HEK293 (cell line): ENCODE measurements around the gene SSBP3.
A peak's percentile ranks its signal among the peaks of the same experiment; 100 is the strongest.

Experiments
- CTCF ChIA-PET: fragments of 350-600 bp; formaldehyde crosslinking; extraction: SDS; loops from one replicate; lab custom pipeline; 2021; ENCODE audit warnings: antibody characterized with exemption; lab: Yijun Ruan, JAX
- POLR2A ChIA-PET: fragments of 300-600 bp; formaldehyde crosslinking; extraction: SDS; loops from one replicate; lab custom pipeline; 2020; ENCODE audit warnings: antibody characterized with exemption, inconsistent platforms; lab: Yijun Ruan, JAX
- H3K27ac ChIP-seq: fragments of 200-500 bp; sonication (Bioruptor generic); 2 replicates; pipeline ENCODE4 v1.5.1; 2014; ENCODE audit warnings: low read depth, low read length, control low read depth, inconsistent platforms; ENCODE audit errors: extremely low read depth
- H3K36me3 ChIP-seq, 2 experiments: fragments of 200-500 bp in 1 of 2; sonication (Bioruptor generic) in 1 of 2; 1 replicate in 1 of 2; 2 replicates in 1 of 2; pipeline ENCODE4 v1.5.1; 2014 to 2017; ENCODE audit warnings: inconsistent platforms in 2 of 2, low read length in 2 of 2; ENCODE audit not compliant: control insufficient read depth in 2 of 2, insufficient read depth in 1 of 2
- H3K4me1 ChIP-seq: fragments of 200-500 bp; sonication (Bioruptor generic); 2 replicates; pipeline ENCODE4 v1.5.1; 2014; ENCODE audit warnings: mild to moderate bottlenecking, low read length, inconsistent platforms; ENCODE audit not compliant: control insufficient read depth, insufficient read depth
- H3K4me3 ChIP-seq: 2 replicates; pipeline ENCODE4 v1.5.1; 2011; ENCODE audit warnings: low read depth, mild to moderate bottlenecking, control low read depth, low read length, moderate library complexity
- H3K9me3 ChIP-seq: fragments of 200-500 bp; sonication (Bioruptor generic); 2 replicates; pipeline ENCODE4 v1.5.1; 2014; ENCODE audit warnings: low read depth, low read length, inconsistent platforms; ENCODE audit not compliant: control insufficient read depth, insufficient read depth
- BCL11A ChIP-seq: fragments of 450-650 bp; formaldehyde crosslinking; IDR thresholded peaks from 2 replicates; pipeline ENCODE4 v1.5.1; 2016; ENCODE audit warnings: low read depth, missing biosample characterization, missing genetic modification characterization
- BCL11B ChIP-seq: fragments of 450-650 bp; formaldehyde crosslinking; IDR thresholded peaks from 2 replicates; pipeline ENCODE4 v1.5.1; 2016; ENCODE audit warnings: low read depth, missing biosample characterization, missing genetic modification characterization
- GFI1B ChIP-seq: fragments of 450-650 bp; formaldehyde crosslinking; IDR thresholded peaks from 2 replicates; pipeline ENCODE4 v1.5.1; 2016; ENCODE audit warnings: missing biosample characterization, missing genetic modification characterization
- GLIS1 ChIP-seq: fragments of 450-650 bp; formaldehyde crosslinking; IDR thresholded peaks from 2 replicates; pipeline ENCODE4 v1.5.1; 2016; ENCODE audit warnings: missing biosample characterization, missing genetic modification characterization
- GLIS2 ChIP-seq: fragments of 450-650 bp; formaldehyde crosslinking; IDR thresholded peaks from 2 replicates; pipeline ENCODE4 v1.5.1; 2016; ENCODE audit warnings: missing biosample characterization, missing genetic modification characterization
- OVOL3 ChIP-seq: fragments of 450-650 bp; formaldehyde crosslinking; IDR thresholded peaks from 2 replicates; pipeline ENCODE4 v1.5.1; 2016; ENCODE audit warnings: missing biosample characterization, missing genetic modification characterization
- ZBTB17 ChIP-seq: fragments of 450-650 bp; formaldehyde crosslinking; IDR thresholded peaks from 2 replicates; pipeline ENCODE4 v1.5.1; 2016; ENCODE audit warnings: missing biosample characterization, missing genetic modification characterization
- ZEB2 ChIP-seq: fragments of 450-650 bp; formaldehyde crosslinking; IDR thresholded peaks from 2 replicates; pipeline ENCODE4 v1.5.1; 2016; ENCODE audit warnings: missing biosample characterization, missing genetic modification characterization
- ZIC2 ChIP-seq: fragments of 450-650 bp; formaldehyde crosslinking; IDR thresholded peaks from 2 replicates; pipeline ENCODE4 v1.5.1; 2016; ENCODE audit warnings: missing biosample characterization, missing genetic modification characterization
- ZNF174 ChIP-seq: fragments of 450-650 bp; formaldehyde crosslinking; IDR thresholded peaks from 2 replicates; pipeline ENCODE4 v1.5.0; 2017; ENCODE audit warnings: missing biosample characterization, mild to moderate bottlenecking, missing genetic modification characterization
- ZNF175 ChIP-seq: fragments of 450-650 bp; formaldehyde crosslinking; IDR thresholded peaks from 2 replicates; pipeline ENCODE4 v1.5.1; 2016; ENCODE audit warnings: missing biosample characterization, missing genetic modification characterization
- ZNF18 ChIP-seq: fragments of 450-650 bp; formaldehyde crosslinking; IDR thresholded peaks from 2 replicates; pipeline ENCODE4 v1.5.1; 2016; ENCODE audit warnings: missing biosample characterization, missing genetic modification characterization
- ZNF311 ChIP-seq: fragments of 450-650 bp; formaldehyde crosslinking; IDR thresholded peaks from 2 replicates; pipeline ENCODE4 v1.5.1; 2017; ENCODE audit warnings: missing biosample characterization, missing genetic modification characterization, borderline replicate concordance
- ZNF398 ChIP-seq: fragments of 450-650 bp; formaldehyde crosslinking; IDR thresholded peaks from 2 replicates; pipeline ENCODE4 v1.5.1; 2017; ENCODE audit warnings: missing biosample characterization, missing genetic modification characterization
- ZNF488 ChIP-seq: fragments of 450-650 bp; formaldehyde crosslinking; IDR thresholded peaks from 2 replicates; pipeline ENCODE4 v1.5.1; 2016; ENCODE audit warnings: missing biosample characterization, missing genetic modification characterization
- ZNF521 ChIP-seq: fragments of 450-650 bp; formaldehyde crosslinking; IDR thresholded peaks from 2 replicates; pipeline ENCODE4 v1.5.1; 2017; ENCODE audit warnings: missing biosample characterization, mild to moderate bottlenecking, missing genetic modification characterization
- ZNF530 ChIP-seq: fragments of 450-650 bp; formaldehyde crosslinking; IDR thresholded peaks from 2 replicates; pipeline ENCODE4 v1.5.1; 2016; ENCODE audit warnings: low read depth, missing biosample characterization, missing genetic modification characterization
- ZNF549 ChIP-seq: fragments of 450-650 bp; IDR thresholded peaks from 2 replicates; pipeline ENCODE4 v1.5.1; 2018; ENCODE audit warnings: missing biosample characterization, missing genetic modification characterization, mild to moderate bottlenecking, inconsistent platforms, moderate library complexity
- ZNF621 ChIP-seq: fragments of 450-650 bp; formaldehyde crosslinking; IDR thresholded peaks from 2 replicates; pipeline ENCODE4 v1.5.1; 2017; ENCODE audit warnings: missing biosample characterization, missing genetic modification characterization
- ZNF623 ChIP-seq: fragments of 450-650 bp; formaldehyde crosslinking; IDR thresholded peaks from 2 replicates; pipeline ENCODE4 v1.5.1; 2016; ENCODE audit warnings: missing biosample characterization, missing genetic modification characterization
- ZNF837 ChIP-seq: fragments of 450-650 bp; formaldehyde crosslinking; IDR thresholded peaks from 2 replicates; pipeline ENCODE4 v1.5.1; 2016; ENCODE audit warnings: missing biosample characterization, missing genetic modification characterization
- TF ChIP-seq, protein P1 (sequence below): fragments of 450-650 bp; IDR thresholded peaks from 2 replicates; pipeline ENCODE4 v1.5.1; 2018; ENCODE audit warnings: missing biosample characterization, missing genetic modification characterization

Gene SSBP3

DNA sequence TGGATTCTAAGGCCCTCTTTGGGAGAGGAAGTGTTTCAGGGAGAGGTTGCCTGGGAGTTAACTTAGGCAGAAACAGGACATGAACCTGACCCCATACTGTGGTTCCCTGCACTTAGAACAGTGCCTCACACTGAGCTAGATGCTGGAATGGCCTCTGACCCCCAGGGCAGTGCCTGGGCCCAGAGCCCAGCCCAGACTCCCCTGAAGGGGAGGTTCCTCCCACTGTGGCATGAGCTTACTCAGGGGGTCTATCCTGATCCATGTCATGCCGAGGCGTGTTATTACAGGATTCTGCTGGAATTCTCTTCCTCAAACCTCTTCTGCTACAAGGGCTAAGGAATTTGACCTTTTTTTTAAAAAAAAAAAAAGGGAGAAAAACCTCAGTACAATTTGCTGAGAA, 134.1 kb downstream of the SSBP3 start:
- Histone ChIP-seq H3K36me3 (peaks cover 0 to 7% of the 10 kb centered on the region in 2 experiments; a peak in 1 of 3 replicates), H3K4me3 (no peak overlapping the region), H3K9me3 (no peaks in the 10 kb centered on the region), H3K27ac (no peak overlapping the region)
- ChIA-PET CTCF (interaction anchor here (0.6 to 1.2 kb wide), 2 partner anchors 17 to 109 kb away, joined by 3 to 4 read pairs; no protein-coding TSS in a partner anchor), POLR2A (interaction anchor here (0.5 to 0.7 kb wide), 6 partner anchors 12 to 134 kb away, joined by 3 to 5 read pairs (median 4); partner anchors contain the start of gene SSBP3)
- TF ChIP-seq ZIC2 (tag by site-specific recombination) (peak; percentile 87), GLIS1 (tag by site-specific recombination) (peak; percentile 77), ZNF623 (tag by site-specific recombination) (no peak)
- TF ChIP-seq, all 188 proteins: peak for 2
- H3K4me1 ChIP-seq = no peaks in the 10 kb centered on the region

DNA sequence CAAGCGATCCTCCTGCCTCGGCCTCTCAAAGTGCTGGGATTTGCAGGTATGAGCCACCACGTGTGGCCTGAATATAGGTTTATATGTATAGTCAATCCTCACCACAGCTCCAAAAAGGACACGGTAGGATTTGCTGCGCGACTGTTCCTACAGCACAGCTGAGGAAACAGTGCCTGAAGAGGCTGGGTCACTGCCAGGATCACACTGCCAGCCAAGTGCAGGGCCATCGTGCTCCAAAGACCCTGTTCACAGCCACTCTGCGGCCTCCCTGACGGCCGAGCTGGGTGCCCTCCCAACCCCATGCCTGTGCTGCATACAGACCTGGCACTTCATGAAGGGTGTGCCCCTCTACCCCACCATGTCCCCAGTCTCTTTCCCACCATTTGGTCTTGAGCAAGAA, 134.9 kb downstream of the SSBP3 start:
- H3K27ac ChIP-seq = no peak overlapping the region
- no peaks in the 10 kb centered on the region for H3K4me1 ChIP-seq
- POLR2A ChIA-PET = interaction anchor here (0.7 kb wide), 1 partner anchor 13 kb away, joined by 4 read pairs; no protein-coding TSS in a partner anchor
- H3K4me3 ChIP-seq = no peak overlapping the region
- no peaks in the 10 kb centered on the region for H3K9me3 ChIP-seq
- no peak for TF ChIP-seq BCL11B (tag by site-specific recombination)
- TF ChIP-seq GLIS1 (tag by site-specific recombination) = no peak
- no peak for TF ChIP-seq ZNF174
- TF ChIP-seq ZNF530 = no peak
- no peak for TF ChIP-seq ZNF18 (tag by site-specific recombination)
- TF ChIP-seq ZNF621 (tag by site-specific recombination) = no peak
- no peak for TF ChIP-seq ZNF175 (tag by site-specific recombination)
- no peak for TF ChIP-seq ZEB2
- TF ChIP-seq ZNF311 (tag by site-specific recombination) = no peak
- TF ChIP-seq ZNF837 (tag by site-specific recombination) = no peak
- TF ChIP-seq ZBTB17 (tag by site-specific recombination) = no peak
- TF ChIP-seq ZNF521 = no peak
- TF ChIP-seq ZNF398 = no peak
- no peak for TF ChIP-seq ZNF549 (tag by site-specific recombination)
- TF ChIP-seq GFI1B (tag by site-specific recombination) = no peak
- TF ChIP-seq BCL11A = no peak
- TF ChIP-seq, protein P1, sequence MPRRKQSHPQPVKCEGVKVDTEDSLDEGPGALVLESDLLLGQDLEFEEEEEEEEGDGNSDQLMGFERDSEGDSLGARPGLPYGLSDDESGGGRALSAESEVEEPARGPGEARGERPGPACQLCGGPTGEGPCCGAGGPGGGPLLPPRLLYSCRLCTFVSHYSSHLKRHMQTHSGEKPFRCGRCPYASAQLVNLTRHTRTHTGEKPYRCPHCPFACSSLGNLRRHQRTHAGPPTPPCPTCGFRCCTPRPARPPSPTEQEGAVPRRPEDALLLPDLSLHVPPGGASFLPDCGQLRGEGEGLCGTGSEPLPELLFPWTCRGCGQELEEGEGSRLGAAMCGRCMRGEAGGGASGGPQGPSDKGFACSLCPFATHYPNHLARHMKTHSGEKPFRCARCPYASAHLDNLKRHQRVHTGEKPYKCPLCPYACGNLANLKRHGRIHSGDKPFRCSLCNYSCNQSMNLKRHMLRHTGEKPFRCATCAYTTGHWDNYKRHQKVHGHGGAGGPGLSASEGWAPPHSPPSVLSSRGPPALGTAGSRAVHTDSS (tag by site-specific recombination) = no peak
- no peak for TF ChIP-seq OVOL3 (tag by site-specific recombination)
- no peak for TF ChIP-seq ZNF488
- TF ChIP-seq GLIS2 (tag by site-specific recombination) = no peak
- TF ChIP-seq, all 188 proteins: peak for 0
- CTCF ChIA-PET = interaction anchor here (0.6 to 1.2 kb wide), 2 partner anchors 16 to 170 kb away, joined by 3 read pairs; no protein-coding TSS in a partner anchor
- H3K36me3 ChIP-seq = peaks cover 0 to 4% of the 10 kb centered on the region in 2 experiments; a peak in 1 of 3 replicates
